ENCODE results near the gene NME7.
A peak's percentile ranks its signal among the peaks of the same experiment; 100 is the strongest.
"Not testable (repeated sequence)": the region's sequence is repeated elsewhere in the genome, so short reads cannot be mapped to it uniquely, and the experiment has no call there.

Gene NME7

GRCh38 chr1:169367686-169368405, at the start of gene NME7, which contains the start of gene BLZF1:
Gene NME7, minus strand, starts transcription at chr1:169367797. Its CDS starts 87 bp downstream, at chr1:169367710.
Gene BLZF1, plus strand, starts transcription at chr1:169368195. Its CDS starts 1,328 bp downstream, at chr1:169369523.
- DNase-seq: peak; percentile 98

- DNase-seq: no peak
Observed at GRCh38 chr1:169414952-169415351, 47.4 kb upstream of the NME7 start.

- not testable (repeated sequence) for DNase-seq
Observed at GRCh38 chr1:169408340-169408739, 40.7 kb upstream of the NME7 start.

GRCh38 chr1:169402578-169402977, 35.0 kb upstream of the NME7 start:
- DNase-seq: not testable (repeated sequence)

GRCh38 chr1:169395955-169396354, 28.4 kb upstream of the NME7 start:
- no peak for DNase-seq

- no peak for DNase-seq
Observed at GRCh38 chr1:169392406-169392805, 24.8 kb upstream of the NME7 start.

GRCh38 chr1:169390303-169390702, 22.7 kb upstream of the NME7 start:
- no peak for DNase-seq

GRCh38 chr1:169387399-169387798, 19.8 kb upstream of the NME7 start:
- no peak for DNase-seq

GRCh38 chr1:169383449-169383848, 15.9 kb upstream of the NME7 start:
- no peak for DNase-seq

- no peak for DNase-seq
Observed at GRCh38 chr1:169381162-169381561, 13.6 kb upstream of the NME7 start.

GRCh38 chr1:169371404-169371803, 3.8 kb upstream of the NME7 start:
- no peak for DNase-seq

GRCh38 chr1:169368406-169368769, 791 bp upstream of the NME7 start:
- DNase-seq: peak; percentile 9

- no peak for DNase-seq
Observed at GRCh38 chr1:169367096-169367685, 406 bp downstream of the NME7 start.

GRCh38 chr1:169364948-169365347, 2.6 kb downstream of the NME7 start:
- DNase-seq: no peak

- DNase-seq: no peak
Observed at GRCh38 chr1:169363046-169363730, 4.4 kb downstream of the NME7 start.

GRCh38 chr1:169361281-169361680, 6.3 kb downstream of the NME7 start:
- DNase-seq: no peak

GRCh38 chr1:169360415-169360814, 7.2 kb downstream of the NME7 start:
- DNase-seq: no peak

GRCh38 chr1:169348383-169349036, 19.1 kb downstream of the NME7 start:
- no peak for DNase-seq

- no peak for DNase-seq
Observed at GRCh38 chr1:169347688-169348382, 19.8 kb downstream of the NME7 start.

- no peak for DNase-seq
Observed at GRCh38 chr1:169346036-169346589, 21.5 kb downstream of the NME7 start.

- no peak for DNase-seq
Observed at GRCh38 chr1:169345511-169345910, 22.1 kb downstream of the NME7 start.

GRCh38 chr1:169342096-169342495, 25.5 kb downstream of the NME7 start:
- DNase-seq: not testable (repeated sequence)

GRCh38 chr1:169340882-169341281, 26.7 kb downstream of the NME7 start:
- DNase-seq: no peak

Measured in activated effector memory CD4-positive, alpha-beta T cell treated with Interleukin-2 at 50 U/mL for 16 hours (primary cell).